ENCODE results near the gene TBCK.

DNA sequence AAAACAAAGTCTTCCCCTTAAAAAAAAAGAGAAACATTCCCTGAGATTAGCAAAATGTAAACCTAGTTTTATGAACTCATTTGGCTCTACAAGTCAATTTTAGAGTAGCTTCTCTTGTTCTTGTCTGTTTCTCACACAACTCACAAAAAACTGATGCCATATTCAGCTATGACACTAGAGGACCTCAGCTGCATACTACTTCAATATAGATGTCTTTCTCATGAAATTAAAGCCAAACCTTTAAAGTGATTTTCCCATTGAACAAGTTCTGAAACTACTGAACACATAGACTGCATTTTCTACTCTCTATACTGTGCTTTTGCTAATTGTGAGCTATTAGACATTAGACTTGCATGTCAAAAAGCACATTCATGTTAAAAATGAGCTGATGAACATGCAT is 49.8 kb downstream of the TBCK start:
- TF ChIP-seq POLR2A (IDR thresholded peaks at IDR 0.05; ENCODE audit: control extremely low read depth in 1 of 2, low read depth in 2 of 2, low read length in 2 of 2) (no peak), JUN (IDR thresholded peaks at IDR 0.05; ENCODE audit: low read depth, low read length) (no peak), KDM5A (IDR thresholded peaks at IDR 0.05; ENCODE audit: low read length) (no peak), SP1 (IDR thresholded peaks at IDR 0.05; ENCODE audit: low read depth, low read length) (no peak), RXRA (IDR thresholded peaks at IDR 0.05; ENCODE audit: insufficient read depth, low read depth, low read length) (no peak)
